Right lobe of liver (tissue), 4 donors: ENCODE data around the gene APOOL.

Experiments
- POLR2A ChIP-seq: fragments of 450-650 bp; IDR thresholded peaks from one replicate; pipeline ENCODE4 v1.6.1; 2017; ENCODE audit warnings: antibody characterized with exemption, mild to moderate bottlenecking
- TF ChIP-seq, protein P1 (sequence below), 4 donors: fragments of 200-600 bp in 3 of 4; fragments of 450-650 bp in 1 of 4; IDR thresholded peaks; one replicate each; pipeline versions ENCODE4 v1.5.1 to v1.8.0; 2016 to 2022; ENCODE audit warnings: antibody characterized with exemption in 4 of 4, mild to moderate bottlenecking in 2 of 4
- donor health status: DM: no; HTN: no; CAD: no.
- donor health status: DM: no; HTN: no; CAD: no.
- donor health status: DM: no; HTN: yes; CAD: no.

- TF ChIP-seq, protein P1, sequence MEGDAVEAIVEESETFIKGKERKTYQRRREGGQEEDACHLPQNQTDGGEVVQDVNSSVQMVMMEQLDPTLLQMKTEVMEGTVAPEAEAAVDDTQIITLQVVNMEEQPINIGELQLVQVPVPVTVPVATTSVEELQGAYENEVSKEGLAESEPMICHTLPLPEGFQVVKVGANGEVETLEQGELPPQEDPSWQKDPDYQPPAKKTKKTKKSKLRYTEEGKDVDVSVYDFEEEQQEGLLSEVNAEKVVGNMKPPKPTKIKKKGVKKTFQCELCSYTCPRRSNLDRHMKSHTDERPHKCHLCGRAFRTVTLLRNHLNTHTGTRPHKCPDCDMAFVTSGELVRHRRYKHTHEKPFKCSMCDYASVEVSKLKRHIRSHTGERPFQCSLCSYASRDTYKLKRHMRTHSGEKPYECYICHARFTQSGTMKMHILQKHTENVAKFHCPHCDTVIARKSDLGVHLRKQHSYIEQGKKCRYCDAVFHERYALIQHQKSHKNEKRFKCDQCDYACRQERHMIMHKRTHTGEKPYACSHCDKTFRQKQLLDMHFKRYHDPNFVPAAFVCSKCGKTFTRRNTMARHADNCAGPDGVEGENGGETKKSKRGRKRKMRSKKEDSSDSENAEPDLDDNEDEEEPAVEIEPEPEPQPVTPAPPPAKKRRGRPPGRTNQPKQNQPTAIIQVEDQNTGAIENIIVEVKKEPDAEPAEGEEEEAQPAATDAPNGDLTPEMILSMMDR (IDR thresholded peaks at IDR 0.05), result no peak
- TF ChIP-seq POLR2A, result no peak
Measured at GRCh38 chrX:85065512-85066198, 62.0 kb downstream of the APOOL start.
